SK-N-SH treated with all-trans-retinoic acid at 6 μM for 48 hours (cell line): ENCODE results near the gene BBS1.
"Not testable (repeated sequence)": the region's sequence is repeated elsewhere in the genome, so short reads cannot be mapped to it uniquely, and the experiment has no call there.

Source experiments
- ARNTL ChIP-seq: fragments of 450-650 bp; formaldehyde crosslinking; IDR thresholded peaks from 2 replicates; pipeline ENCODE4 v1.5.0; 2020; ENCODE audit warnings: low read depth, mild to moderate bottlenecking, moderate library complexity, borderline replicate concordance
- PPARA ChIP-seq: fragments of 250-450 bp; sonication (Bioruptor Pico); IDR thresholded peaks from 2 replicates; pipeline ENCODE4 v1.5.0; 2020; ENCODE audit warnings: mild to moderate bottlenecking, borderline replicate concordance
- TOX ChIP-seq: fragments of 250-450 bp; sonication (Bioruptor Pico); IDR thresholded peaks from 2 replicates; pipeline ENCODE4 v1.8.0; 2021; ENCODE audit warnings: mild to moderate bottlenecking, moderate library complexity, borderline replicate concordance
- ZFP30 ChIP-seq: fragments of 450-650 bp; formaldehyde crosslinking; IDR thresholded peaks from 2 replicates; pipeline ENCODE4 v1.5.0; 2022; ENCODE audit warnings: mild to moderate bottlenecking, moderate library complexity
- TF ChIP-seq, protein P1 (sequence below): fragments of 250-450 bp; sonication (Bioruptor Pico); IDR thresholded peaks from 2 replicates; pipeline ENCODE4 v1.5.1; 2020; ENCODE audit warnings: low read depth, mild to moderate bottlenecking, moderate library complexity

DNA sequence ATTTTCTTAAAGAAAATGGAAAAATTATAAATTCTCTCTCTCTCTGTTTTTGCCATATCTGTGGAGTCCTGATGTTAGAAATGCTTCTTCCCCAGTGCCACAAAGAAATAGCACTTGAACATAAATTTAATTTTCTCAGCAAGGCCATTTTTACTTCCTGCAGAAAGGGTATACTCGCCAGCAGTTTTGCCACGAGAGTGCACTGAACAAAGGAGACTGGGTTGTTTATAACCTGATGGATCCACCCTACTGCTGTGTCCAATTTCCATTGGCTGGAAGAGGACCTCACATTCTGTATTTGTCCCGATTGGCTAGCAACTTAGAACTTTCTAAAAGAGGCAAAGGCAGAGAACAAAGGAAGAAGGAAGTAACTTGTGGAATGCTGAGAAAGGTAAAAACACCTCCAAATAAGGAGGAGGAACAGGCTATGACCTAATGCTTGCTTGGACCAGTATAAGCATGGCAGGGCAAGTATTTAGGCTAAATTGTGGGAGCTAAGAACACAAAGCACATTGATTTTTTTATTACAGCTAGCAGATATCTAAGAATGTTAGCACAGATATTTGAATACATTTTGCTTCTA is 72.2 kb downstream of the BBS1 start:
- TF ChIP-seq ZFP30 (CRISPR knock-in tag); TOX; PPARA (CRISPR knock-in tag); ARNTL: not testable (repeated sequence)
- TF ChIP-seq, protein P1, sequence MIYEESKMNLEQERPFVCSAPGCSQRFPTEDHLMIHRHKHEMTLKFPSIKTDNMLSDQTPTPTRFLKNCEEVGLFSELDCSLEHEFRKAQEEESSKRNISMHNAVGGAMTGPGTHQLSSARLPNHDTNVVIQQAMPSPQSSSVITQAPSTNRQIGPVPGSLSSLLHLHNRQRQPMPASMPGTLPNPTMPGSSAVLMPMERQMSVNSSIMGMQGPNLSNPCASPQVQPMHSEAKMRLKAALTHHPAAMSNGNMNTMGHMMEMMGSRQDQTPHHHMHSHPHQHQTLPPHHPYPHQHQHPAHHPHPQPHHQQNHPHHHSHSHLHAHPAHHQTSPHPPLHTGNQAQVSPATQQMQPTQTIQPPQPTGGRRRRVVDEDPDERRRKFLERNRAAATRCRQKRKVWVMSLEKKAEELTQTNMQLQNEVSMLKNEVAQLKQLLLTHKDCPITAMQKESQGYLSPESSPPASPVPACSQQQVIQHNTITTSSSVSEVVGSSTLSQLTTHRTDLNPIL (CRISPR knock-in tag): not testable (repeated sequence)
